Ovary (tissue), 9 donors: Measurements from ENCODE around the gene RAC3. TPM values are rescaled to one million over a fixed set of nuclear protein-coding genes. Genes with fewer than 3 reads are reported as not detected.
A peak's percentile ranks its signal among the peaks of the same experiment; 100 is the strongest.

Source experiments
- DNase-seq, 5 donors: peaks; one replicate each; pipeline ENCODE4 v3.0.0-alpha.2; 2019 to 2020
- H3K27ac ChIP-seq, 2 donors: fragments of 200-600 bp; one replicate each; pipeline versions ENCODE4 v1.5.1 to v1.8.0; 2019 to 2022
- H3K27me3 ChIP-seq: fragments of 200-600 bp; one replicate; pipeline ENCODE4 v1.8.0; 2022
- H3K36me3 ChIP-seq: fragments of 200-600 bp; sonication (generic); one replicate; pipeline ENCODE4 v1.5.1; 2019
- H3K4me1 ChIP-seq: one replicate; pipeline ENCODE4 v1.8.1; 2013; ENCODE audit warnings: mild to moderate bottlenecking, moderate library complexity; ENCODE audit not compliant: insufficient read depth
- H3K4me3 ChIP-seq: fragments of 200-600 bp; sonication (generic); one replicate; pipeline ENCODE4 v1.5.1; 2017
- H3K9me3 ChIP-seq, 2 donors: fragments of 200-600 bp in 1 of 2; sonication (generic) in 1 of 2; one replicate each; pipeline versions ENCODE4 v1.5.1 to v1.8.1; 2013 to 2019; ENCODE audit warnings: mild to moderate bottlenecking in 1 of 2, moderate library complexity in 1 of 2
- EP300 ChIP-seq: sonication (generic); formaldehyde crosslinking; IDR thresholded peaks from one replicate; pipeline ENCODE4 v1.6.1; 2017; ENCODE audit warnings: antibody characterized with exemption
- POLR2A ChIP-seq: fragments of 450-650 bp; IDR thresholded peaks from one replicate; pipeline ENCODE4 v1.6.1; 2017; ENCODE audit warnings: antibody characterized with exemption, mild to moderate bottlenecking, moderate library complexity
- WGBS, 3 donors: extraction: QIAGEN DNeasy Blood & Tissue Kit in 1 of 3; methylation state at CpG; one replicate each; pipeline versions ENCODE4 v1.1.5 to v1.1.7; 2013 to 2017; 5-methylcytosine and 5-hydroxymethylcytosine counted together
- intact Hi-C, 4 donors: fragments of 100-400 bp; cut with DNase I; formaldehyde crosslinking; loops; one replicate each; pipeline versions ENCODE4 v1.11.0 to v1.15.1; 2022 to 2023
- polyA plus RNA-seq, 2 donors: library from polyadenylated mRNA; stranded (reverse); fragments of 200-250 nt in 1 of 2; fragments of 350-450 nt in 1 of 2; fragmentation: Illumina TruSeq in 1 of 2; extraction: RNeasy Lipid Tissue Mini Kit (QIAGEN cat#74804) in 1 of 2; gene quantifications; one replicate each; pipeline ENCODE4 v1.2.3, GENCODE V29; 2013 to 2014
- total RNA-seq, 7 donors: library from RNA; depleted of rRNA in 2 of 7; stranded (reverse); fragments of >200 nt in 2 of 7; fragmentation: NEBNext Ultra II Directional in 3 of 7; extraction: Animal tissue kit (Norgen Biotek cat#: 25700) in 3 of 7; gene quantifications; one replicate each; pipeline versions ENCODE4 v1.1.0 to v1.2.4, GENCODE V29; 2016 to 2023
- TF ChIP-seq, protein P1 (sequence below), 3 donors: fragments of 450-650 bp in 2 of 3; fragments of 200-600 bp in 1 of 3; IDR thresholded peaks; one replicate each; pipeline versions ENCODE4 v1.5.1 to v1.8.0; 2016 to 2022; ENCODE audit warnings: antibody characterized with exemption in 3 of 3, mild to moderate bottlenecking in 1 of 3
- donor health status: DM: no; HTN: no; CAD: no; lungs with moderate emphysema.
- donor health status: DM: no; HTN: no; CAD: no.
- donor health status: Bipolar disorder and iron deficiency.
- donor health status: DM: yes; HTN: yes; CAD: no.
- donor health status: DM: no; HTN: no; CAD: no.
- donor health status: DM: yes; HTN: yes; CAD: no.

RAC3 gene
- total and polyA plus RNA-seq, 9 donors: 0.40 to 7.8 (median 3.3) TPM

DNA sequence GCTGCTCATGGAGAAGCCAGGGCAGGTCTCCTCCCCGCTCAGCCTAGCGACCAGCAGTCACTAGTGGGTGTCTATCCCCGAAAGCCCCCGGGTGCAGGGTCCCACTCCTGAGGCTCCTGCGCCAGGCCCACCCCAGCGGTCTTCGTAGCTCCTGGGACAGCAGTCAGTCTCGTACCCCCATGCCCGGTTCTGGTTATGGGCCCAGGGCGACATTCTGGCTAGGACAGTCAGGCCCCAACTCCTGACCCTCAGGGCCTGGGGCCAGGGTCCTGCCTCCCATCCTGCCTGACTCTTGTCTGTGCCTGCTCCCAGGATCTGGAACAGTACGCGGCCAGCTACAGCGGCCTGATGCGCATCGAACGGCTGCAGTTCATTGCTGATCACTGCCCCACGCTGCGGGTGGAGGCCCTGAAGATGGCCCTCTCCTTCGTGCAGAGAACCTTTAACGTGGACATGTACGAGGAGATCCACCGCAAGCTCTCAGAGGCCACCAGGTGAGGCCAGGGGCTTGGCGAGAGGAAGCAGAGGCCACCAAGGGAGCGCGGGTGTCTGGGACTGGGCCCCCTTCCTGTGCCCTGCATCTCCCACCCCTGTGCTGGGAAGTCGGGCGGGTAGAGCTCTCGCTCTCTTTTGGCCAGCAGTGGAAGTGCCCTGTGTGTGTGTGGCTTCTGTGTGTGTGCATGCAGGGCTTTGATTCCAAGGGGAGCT, 22.2 kb downstream of the RAC3 start:
- no peaks in the 10 kb centered on the region for H3K27me3 ChIP-seq
- TF ChIP-seq POLR2A (no peak), EP300 (no peak)
- TF ChIP-seq, protein P1, sequence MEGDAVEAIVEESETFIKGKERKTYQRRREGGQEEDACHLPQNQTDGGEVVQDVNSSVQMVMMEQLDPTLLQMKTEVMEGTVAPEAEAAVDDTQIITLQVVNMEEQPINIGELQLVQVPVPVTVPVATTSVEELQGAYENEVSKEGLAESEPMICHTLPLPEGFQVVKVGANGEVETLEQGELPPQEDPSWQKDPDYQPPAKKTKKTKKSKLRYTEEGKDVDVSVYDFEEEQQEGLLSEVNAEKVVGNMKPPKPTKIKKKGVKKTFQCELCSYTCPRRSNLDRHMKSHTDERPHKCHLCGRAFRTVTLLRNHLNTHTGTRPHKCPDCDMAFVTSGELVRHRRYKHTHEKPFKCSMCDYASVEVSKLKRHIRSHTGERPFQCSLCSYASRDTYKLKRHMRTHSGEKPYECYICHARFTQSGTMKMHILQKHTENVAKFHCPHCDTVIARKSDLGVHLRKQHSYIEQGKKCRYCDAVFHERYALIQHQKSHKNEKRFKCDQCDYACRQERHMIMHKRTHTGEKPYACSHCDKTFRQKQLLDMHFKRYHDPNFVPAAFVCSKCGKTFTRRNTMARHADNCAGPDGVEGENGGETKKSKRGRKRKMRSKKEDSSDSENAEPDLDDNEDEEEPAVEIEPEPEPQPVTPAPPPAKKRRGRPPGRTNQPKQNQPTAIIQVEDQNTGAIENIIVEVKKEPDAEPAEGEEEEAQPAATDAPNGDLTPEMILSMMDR (IDR thresholded peaks at IDR 0.05): no peak
- H3K36me3 ChIP-seq: no peaks in the 10 kb centered on the region
- no peaks in the 10 kb centered on the region for H3K9me3 ChIP-seq
- WGBS, 3 donors: 88 to 91% (median 90%) methylated on average over 26 to 28 of the region's 28 CpGs
- intact Hi-C loops: loop anchor here in 1 of 4 donors (10.0 kb wide), 1 partner anchor 59 kb away; no protein-coding TSS in a partner anchor
- H3K27ac ChIP-seq: no peak overlapping the region
- no peak overlapping the region for H3K4me3 ChIP-seq
- DNase-seq: peak in 2 of 5 donors; percentile 12 to 17
- H3K4me1 ChIP-seq: peaks cover 9% of the 10 kb centered on the region

- intact Hi-C loops: loop anchor here in 1 of 4 donors (10.0 kb wide), 1 partner anchor 60 kb away; no protein-coding TSS in a partner anchor
- 80 to 85% (median 83%) methylated on average over 36 to 38 of the region's 38 CpGs for WGBS, 3 donors
Measured at GRCh38 chr17:82054351-82055022, 23.0 kb downstream of the RAC3 start.

GRCh38 chr17:82055023-82055964, 23.8 kb downstream of the RAC3 start:
- TF ChIP-seq EP300 (no peak), POLR2A (no peak)
- TF ChIP-seq, protein P1 (IDR thresholded peaks at IDR 0.05): no peak
- peaks cover 6% of the 10 kb centered on the region for H3K4me1 ChIP-seq
- WGBS, 3 donors: 74 to 80% (median 76%) methylated on average over 26 of the region's 26 CpGs
- H3K27me3 ChIP-seq: no peaks in the 10 kb centered on the region
- H3K4me3 ChIP-seq: no peak overlapping the region
- no peaks in the 10 kb centered on the region for H3K36me3 ChIP-seq
- no peaks in the 10 kb centered on the region for H3K9me3 ChIP-seq
- peak in 1 of 5 donors; percentile 11 for DNase-seq
- H3K27ac ChIP-seq: no peak overlapping the region
- intact Hi-C loops: loop anchor here in 1 of 4 donors (10.0 kb wide), 1 partner anchor 60 kb away; no protein-coding TSS in a partner anchor

More at GRCh38 chr17:82054351-82055022, 23.0 kb downstream of the RAC3 start:
- H3K4me1 ChIP-seq: peaks cover 9% of the 10 kb centered on the region
- peak in 3 of 5 donors; percentile 25 to 38 (median 27) for DNase-seq
- H3K9me3 ChIP-seq: no peaks in the 10 kb centered on the region
- no peaks in the 10 kb centered on the region for H3K36me3 ChIP-seq
- no peak overlapping the region for H3K27ac ChIP-seq
- no peaks in the 10 kb centered on the region for H3K27me3 ChIP-seq
- TF ChIP-seq EP300 (no peak), POLR2A (no peak)
- TF ChIP-seq, protein P1 (IDR thresholded peaks at IDR 0.05): no peak
- no peak overlapping the region for H3K4me3 ChIP-seq
